DMS 273 (cell line): ENCODE measurements around the gene RNF207.

ENCODE experiments used
- DNase-seq: peaks from one replicate; lab custom pipeline; 2025; ENCODE audit not compliant: unreplicated experiment; lab: John Stamatoyannopoulos, UW

RNF207 gene, protein sequence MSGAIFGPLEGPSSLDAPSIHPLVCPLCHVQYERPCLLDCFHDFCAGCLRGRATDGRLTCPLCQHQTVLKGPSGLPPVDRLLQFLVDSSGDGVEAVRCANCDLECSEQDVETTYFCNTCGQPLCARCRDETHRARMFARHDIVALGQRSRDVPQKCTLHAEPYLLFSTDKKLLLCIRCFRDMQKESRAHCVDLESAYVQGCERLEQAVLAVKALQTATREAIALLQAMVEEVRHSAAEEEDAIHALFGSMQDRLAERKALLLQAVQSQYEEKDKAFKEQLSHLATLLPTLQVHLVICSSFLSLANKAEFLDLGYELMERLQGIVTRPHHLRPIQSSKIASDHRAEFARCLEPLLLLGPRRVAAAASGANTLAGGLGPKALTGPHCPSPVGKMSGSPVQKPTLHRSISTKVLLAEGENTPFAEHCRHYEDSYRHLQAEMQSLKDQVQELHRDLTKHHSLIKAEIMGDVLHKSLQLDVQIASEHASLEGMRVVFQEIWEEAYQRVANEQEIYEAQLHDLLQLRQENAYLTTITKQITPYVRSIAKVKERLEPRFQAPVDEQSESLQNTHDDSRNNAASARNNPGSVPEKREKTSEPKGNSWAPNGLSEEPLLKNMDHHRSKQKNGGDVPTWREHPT

DNA sequence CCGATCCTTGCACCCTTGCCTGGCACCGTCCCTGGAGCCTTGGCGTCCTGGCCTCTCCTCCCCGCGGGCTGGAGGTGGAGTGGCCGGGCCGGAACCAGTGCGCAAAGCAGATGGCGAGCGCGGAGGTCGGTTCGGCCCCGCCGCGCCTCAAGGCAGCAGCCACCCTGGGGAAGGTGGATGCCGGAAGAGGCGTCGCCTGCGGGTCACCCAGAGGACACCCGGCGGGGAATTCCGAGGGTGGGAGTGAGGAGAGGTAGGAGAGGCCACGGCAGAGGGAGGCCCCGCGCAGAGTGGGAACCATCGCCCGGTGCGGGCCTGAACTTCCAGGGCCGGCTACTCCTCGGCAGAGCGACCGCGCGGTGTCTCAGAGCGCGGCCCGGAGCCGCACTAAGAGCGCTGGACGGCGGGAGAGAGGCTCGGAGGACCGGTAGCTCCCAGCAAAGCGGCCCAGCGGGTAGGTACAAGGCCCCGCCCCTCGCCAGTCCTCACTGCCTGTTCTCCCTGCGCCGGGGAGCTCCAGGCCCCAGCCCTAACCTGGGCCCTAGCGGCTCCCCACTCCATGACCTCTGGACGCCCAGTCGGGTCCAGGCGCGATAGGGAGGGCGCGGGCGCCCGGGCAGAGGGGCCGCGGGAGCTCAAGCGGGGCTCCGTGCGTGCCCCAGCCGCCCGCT is at the start of gene RNF207:
Gene RNF207, plus strand, starts transcription at position 271 of the 671 bp plus-strand sequence. CDS start 417 bp downstream, outside the sequence.
- DNase-seq = peak; percentile 91

GRCh38 chr1:6157132-6157527 is 48.8 kb upstream of the RNF207 start:
- DNase-seq = no peak

DNA sequence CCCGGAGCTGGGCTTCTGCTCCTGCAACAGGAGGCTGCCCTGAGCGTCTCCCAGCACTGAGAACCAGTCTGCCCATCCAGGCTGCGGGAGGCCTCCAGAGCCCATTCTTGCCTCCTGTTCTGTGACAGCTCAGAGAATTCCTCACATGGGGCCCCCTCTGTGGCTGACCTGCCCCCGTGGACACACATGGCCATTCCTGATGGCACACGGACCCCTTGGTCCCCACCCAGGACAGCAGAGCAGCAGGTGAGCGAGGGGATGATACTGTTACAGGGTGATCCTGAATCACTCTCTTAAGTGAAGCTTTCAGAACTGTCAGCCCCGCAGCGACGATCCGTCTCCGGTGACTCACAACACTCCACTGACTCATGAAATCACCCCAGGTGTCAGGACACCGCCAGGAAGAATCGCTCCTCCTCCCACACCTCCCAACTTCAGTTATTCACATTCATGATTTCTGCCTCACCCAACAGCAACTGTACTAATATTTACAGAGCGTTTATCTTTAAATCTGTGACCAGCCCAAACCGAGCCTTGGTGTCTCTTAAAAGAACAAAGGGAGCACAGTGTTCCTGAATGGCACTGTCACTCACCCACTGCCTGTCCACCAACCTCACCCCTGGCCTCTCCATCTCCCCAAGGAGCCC is 48.3 kb upstream of the RNF207 start:
- peak; percentile 29 for DNase-seq

- no peak for DNase-seq
Measured at GRCh38 chr1:6158181-6158580, 47.7 kb upstream of the RNF207 start.

GRCh38 chr1:6162341-6162740 is 43.6 kb upstream of the RNF207 start:
- no peak for DNase-seq

- DNase-seq = peak; percentile 76
Measured at GRCh38 chr1:6162773-6163172, 43.1 kb upstream of the RNF207 start.

DNA sequence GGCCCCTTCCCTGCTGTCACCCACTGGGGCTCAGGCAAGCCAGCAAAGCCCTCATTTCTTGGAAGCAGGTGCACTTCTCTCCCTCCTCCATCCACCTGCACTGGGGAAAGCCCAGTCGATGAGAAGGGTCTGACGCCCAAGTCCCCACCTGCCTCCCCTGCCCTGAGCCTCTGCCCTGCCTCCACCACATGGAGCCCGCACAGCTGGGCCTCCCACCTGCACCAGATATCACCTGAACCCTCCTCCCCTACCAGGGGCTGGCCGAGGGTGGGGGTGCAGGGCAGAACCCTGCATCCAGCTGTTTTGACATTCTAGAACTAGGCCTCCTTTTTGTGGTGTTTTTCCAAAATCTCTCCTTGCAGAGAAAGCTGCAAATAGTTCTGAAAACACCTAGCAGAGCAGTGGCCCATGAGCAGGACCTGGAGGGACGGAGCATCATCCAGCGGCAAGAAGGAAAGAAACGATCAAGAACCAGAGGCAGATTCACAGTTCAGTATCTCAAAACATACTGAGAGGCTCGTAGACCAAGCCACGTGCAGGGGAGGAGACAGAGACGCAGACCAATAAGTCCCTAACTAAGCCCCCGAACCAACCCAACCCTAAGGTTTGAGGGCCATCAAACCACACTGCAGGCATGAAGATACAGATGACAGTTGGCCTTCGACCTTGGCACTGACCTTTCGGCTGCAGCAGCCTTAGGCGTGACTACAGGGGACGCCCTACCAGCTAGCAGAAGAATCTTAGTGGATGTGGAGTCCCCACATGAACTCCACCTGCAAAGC is 42.5 kb upstream of the RNF207 start:
- no peak for DNase-seq

- DNase-seq = peak; percentile 22
Measured at GRCh38 chr1:6163973-6164617, 41.8 kb upstream of the RNF207 start.

- no peak for DNase-seq
Measured at GRCh38 chr1:6165027-6165426, 40.9 kb upstream of the RNF207 start.

DNA sequence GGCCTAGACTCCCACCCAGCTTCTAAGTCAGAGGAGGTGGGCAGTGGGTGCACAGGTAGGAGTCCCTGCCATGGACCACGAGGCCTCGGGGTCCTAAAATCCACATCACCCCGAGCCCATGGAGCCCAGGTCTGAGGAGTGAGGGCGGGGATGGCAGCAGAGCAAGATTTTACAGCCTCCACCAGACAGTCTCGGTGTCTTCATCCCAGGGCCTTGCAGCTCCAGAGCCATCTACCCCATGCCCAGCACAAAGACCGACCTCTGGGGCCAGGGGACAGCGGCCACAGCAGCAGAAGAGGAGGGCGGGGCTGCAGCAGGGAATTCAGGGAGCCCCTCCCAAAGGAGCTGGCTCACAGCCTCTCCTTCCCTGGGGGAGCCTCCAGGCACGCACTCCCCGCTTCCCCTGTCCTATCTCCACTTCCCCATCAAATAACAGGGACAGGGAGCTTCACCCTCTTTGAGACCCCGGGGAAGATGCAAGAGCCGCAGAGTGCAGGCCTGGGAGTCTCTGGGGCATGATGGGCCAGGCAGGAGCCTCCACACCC is 40.4 kb upstream of the RNF207 start:
- no peak for DNase-seq

GRCh38 chr1:6166221-6166620 is 39.7 kb upstream of the RNF207 start:
- no peak for DNase-seq

GRCh38 chr1:6166655-6167390 is 39.1 kb upstream of the RNF207 start:
- no peak for DNase-seq

- DNase-seq = no peak
Measured at GRCh38 chr1:6167391-6168303, 38.3 kb upstream of the RNF207 start.

GRCh38 chr1:6168947-6169586 is 36.9 kb upstream of the RNF207 start:
- no peak for DNase-seq

DNA sequence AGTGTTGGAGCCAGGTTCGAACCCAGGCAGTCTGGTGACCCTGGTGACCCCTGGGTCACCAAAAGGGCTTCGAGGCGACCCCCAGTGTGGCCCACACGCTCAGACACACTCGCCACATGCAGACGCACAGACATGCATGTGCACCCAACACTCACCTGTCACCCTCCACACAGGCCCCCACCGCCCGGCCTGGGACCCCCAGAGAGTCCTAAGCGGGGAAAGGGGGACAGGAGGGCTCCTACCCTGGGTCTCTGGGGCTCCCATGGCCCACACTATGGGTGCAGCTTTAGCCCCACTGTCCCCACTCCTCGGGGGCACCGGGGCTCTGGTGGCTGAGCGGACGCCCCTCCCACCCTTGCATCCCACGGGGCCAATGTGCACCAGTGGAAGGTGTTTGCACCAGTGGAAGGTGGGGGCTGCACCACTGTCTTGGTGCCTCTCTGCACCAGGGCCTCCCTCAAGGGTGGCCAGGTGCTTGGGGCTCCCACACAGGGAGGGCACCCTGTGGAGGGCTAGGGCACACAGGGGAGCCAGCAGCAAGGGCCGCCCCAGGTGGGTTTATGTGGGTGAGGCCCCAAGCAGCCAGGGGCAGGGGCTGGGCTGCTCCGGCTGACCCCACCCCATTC is 35.7 kb upstream of the RNF207 start:
- no peak for DNase-seq

DNA sequence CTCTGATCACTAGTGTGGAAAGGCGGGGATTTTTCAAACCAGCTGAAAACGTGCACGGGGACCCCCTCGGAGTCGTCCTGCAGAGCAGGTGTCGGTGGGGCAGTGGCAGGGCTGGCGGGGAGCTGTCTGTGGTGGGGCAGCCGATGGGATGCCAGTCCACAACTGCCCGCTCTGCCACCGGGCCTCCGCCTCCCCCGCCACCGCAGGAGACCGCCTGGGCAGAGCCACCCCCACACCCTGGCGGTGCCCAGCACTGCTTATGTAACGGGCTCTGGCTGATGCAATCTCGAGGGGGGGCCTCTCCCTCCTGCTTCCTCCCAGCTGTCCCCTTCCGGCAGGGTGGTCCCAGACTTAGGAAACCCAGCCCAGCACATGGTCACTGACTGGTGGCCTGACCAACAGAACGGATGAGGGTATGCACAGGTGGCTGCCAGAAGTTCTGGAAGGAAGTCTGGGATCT is 35.1 kb upstream of the RNF207 start:
- peak; percentile 35 for DNase-seq

- DNase-seq = peak; percentile 75
Measured at GRCh38 chr1:6171548-6172124, 34.3 kb upstream of the RNF207 start.
